Stimulated activated CD4-positive, alpha-beta T cell treated with anti-CD3 and anti-CD28 coated beads, TNF-alpha, amount 100 ng/mL, for 24 hours (primary cell): ENCODE measurements around the gene RAP1GAP2.
A peak's percentile ranks its signal among the peaks of the same experiment; 100 is the strongest.
"Not testable (repeated sequence)": the region's sequence is repeated elsewhere in the genome, so short reads cannot be mapped to it uniquely, and the experiment has no call there.

Experiments
- DNase-seq, 3 experiments: peaks; one replicate each; pipeline ENCODE4 v3.0.0-alpha.2; 2020; ENCODE audit warnings: low read depth in 3 of 3

Gene RAP1GAP2

GRCh38 chr17:2995886-2996809 is 199.9 kb downstream of the RAP1GAP2 start:
- no peak for DNase-seq

- no peak for DNase-seq
Observed at GRCh38 chr17:2996810-2997670, 200.8 kb downstream of the RAP1GAP2 start.

- DNase-seq: not testable (repeated sequence)
Observed at GRCh38 chr17:2998469-2998901, 202.2 kb downstream of the RAP1GAP2 start.

GRCh38 chr17:3002538-3003295 is 206.5 kb downstream of the RAP1GAP2 start:
- no peak for DNase-seq

- no peak for DNase-seq
Observed at GRCh38 chr17:3003296-3004149, 207.3 kb downstream of the RAP1GAP2 start.

GRCh38 chr17:3004150-3004801 is 208.0 kb downstream of the RAP1GAP2 start:
- DNase-seq: peak; percentile 18 to 57 (median 27)

GRCh38 chr17:3004925-3005324 is 208.7 kb downstream of the RAP1GAP2 start:
- DNase-seq: no peak

- no peak for DNase-seq
Observed at GRCh38 chr17:3005696-3006095, 209.5 kb downstream of the RAP1GAP2 start.

- DNase-seq: no peak
Observed at GRCh38 chr17:3006801-3007200, 210.6 kb downstream of the RAP1GAP2 start.

- no peak for DNase-seq
Observed at GRCh38 chr17:3007651-3008121, 211.4 kb downstream of the RAP1GAP2 start.

GRCh38 chr17:3008336-3009288 is 212.4 kb downstream of the RAP1GAP2 start:
- no peak for DNase-seq

- DNase-seq: no peak
Observed at GRCh38 chr17:3009411-3009920, 213.2 kb downstream of the RAP1GAP2 start.

- DNase-seq: no peak
Observed at GRCh38 chr17:3011891-3012290, 215.7 kb downstream of the RAP1GAP2 start.

- DNase-seq: peak in 2 of 3 experiments; percentile 30 to 48
Observed at GRCh38 chr17:3012926-3013581, 216.8 kb downstream of the RAP1GAP2 start.

- DNase-seq: no peak
Observed at GRCh38 chr17:3015890-3016289, 219.7 kb downstream of the RAP1GAP2 start.

- no peak for DNase-seq
Observed at GRCh38 chr17:3017936-3018335, 221.7 kb downstream of the RAP1GAP2 start.

- DNase-seq: no peak
Observed at GRCh38 chr17:3019761-3020160, 223.5 kb downstream of the RAP1GAP2 start.

- no peak for DNase-seq
Observed at GRCh38 chr17:3020381-3020780, 224.1 kb downstream of the RAP1GAP2 start.
